ENCODE measurements around the gene BTRC.

The BTRC gene

DNA sequence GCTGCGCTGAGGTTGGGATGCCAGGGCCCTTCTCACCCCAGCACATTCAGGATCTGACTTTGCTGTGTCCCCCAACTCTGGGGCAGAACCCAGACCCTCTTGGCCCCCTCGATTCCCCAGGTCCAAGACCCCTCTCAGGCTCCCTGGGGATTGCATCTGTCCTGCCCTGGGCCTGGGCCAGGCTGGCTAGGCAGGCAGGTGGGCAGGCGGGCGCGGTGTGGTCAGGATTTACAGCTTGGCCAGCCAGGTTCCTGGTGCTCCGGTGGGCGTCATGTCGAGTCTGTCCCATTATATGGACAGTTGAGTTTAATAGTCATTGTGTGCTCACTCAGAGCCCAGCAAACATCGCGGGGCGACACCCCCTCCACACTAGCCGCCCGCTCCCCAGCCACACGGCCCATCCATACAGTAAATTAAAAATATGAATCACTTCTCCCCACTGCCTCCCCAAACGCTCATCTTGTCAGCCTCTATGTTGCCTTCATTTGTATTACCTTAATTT, 210.6 kb downstream of the BTRC start:
- no peak for DNase-seq
- no peaks in the 10 kb centered on the region for H3K79me2 ChIP-seq (ENCODE audit: control insufficient read depth, insufficient read depth, low read length, poor library complexity)
- H2AK5ac ChIP-seq (ENCODE audit: low read length) = no peak overlapping the region
- H3K14ac ChIP-seq (ENCODE audit: low read length) = no peak overlapping the region
- peaks cover 3% of the 10 kb centered on the region for H3K9me3 ChIP-seq (ENCODE audit: insufficient read depth, low read depth, low read length)
- no peak overlapping the region for H3K4me2 ChIP-seq (ENCODE audit: low read length)
- H3K4me1 ChIP-seq (ENCODE audit: control insufficient read depth in 1 of 2, insufficient read depth in 2 of 2, low read length in 2 of 2) = peaks cover 0 to 6% of the 10 kb centered on the region in 2 experiments
- no peak overlapping the region for H2AFZ ChIP-seq (ENCODE audit: insufficient read depth, low read length, poor library complexity)
- no peak overlapping the region for H2BK5ac ChIP-seq (ENCODE audit: low read depth, low read length, poor library complexity)
- no peaks in the 10 kb centered on the region for H3K79me1 ChIP-seq (ENCODE audit: low read length)
- no peak overlapping the region for H3K23ac ChIP-seq (ENCODE audit: low read length)
- WGBS (ENCODE audit: extremely low coverage, insufficient coverage, insufficient read length) = no CpG with 5 or more reads among the region's 15 CpGs
- no peak overlapping the region for H3K4ac ChIP-seq (ENCODE audit: low read depth, low read length)
- no peak overlapping the region for H4K8ac ChIP-seq (ENCODE audit: low read depth, low read length)
- no peak overlapping the region for H3K4me3 ChIP-seq (ENCODE audit: low read depth, low read length)
- H3K18ac ChIP-seq (ENCODE audit: low read length) = no peak overlapping the region
- H3K27ac ChIP-seq (ENCODE audit: low read depth, low read length) = no peak overlapping the region
- H3K36me3 ChIP-seq (ENCODE audit: control insufficient read depth in 1 of 2, insufficient read depth in 2 of 2, low read length in 2 of 2) = no peaks in the 10 kb centered on the region
- peaks cover 13% of the 10 kb centered on the region for H3K27me3 ChIP-seq (ENCODE audit: insufficient read depth, low read length)
- H2BK120ac ChIP-seq (ENCODE audit: insufficient read depth, low read length, poor library complexity) = no peak overlapping the region
- H4K91ac ChIP-seq (ENCODE audit: low read depth, low read length) = no peak overlapping the region
- H4K12ac ChIP-seq (ENCODE audit: low read depth, low read length) = no peak overlapping the region
- H2BK12ac ChIP-seq (ENCODE audit: low read length) = no peak overlapping the region
- H3K9ac ChIP-seq (ENCODE audit: low read length) = no peak overlapping the region

DNA sequence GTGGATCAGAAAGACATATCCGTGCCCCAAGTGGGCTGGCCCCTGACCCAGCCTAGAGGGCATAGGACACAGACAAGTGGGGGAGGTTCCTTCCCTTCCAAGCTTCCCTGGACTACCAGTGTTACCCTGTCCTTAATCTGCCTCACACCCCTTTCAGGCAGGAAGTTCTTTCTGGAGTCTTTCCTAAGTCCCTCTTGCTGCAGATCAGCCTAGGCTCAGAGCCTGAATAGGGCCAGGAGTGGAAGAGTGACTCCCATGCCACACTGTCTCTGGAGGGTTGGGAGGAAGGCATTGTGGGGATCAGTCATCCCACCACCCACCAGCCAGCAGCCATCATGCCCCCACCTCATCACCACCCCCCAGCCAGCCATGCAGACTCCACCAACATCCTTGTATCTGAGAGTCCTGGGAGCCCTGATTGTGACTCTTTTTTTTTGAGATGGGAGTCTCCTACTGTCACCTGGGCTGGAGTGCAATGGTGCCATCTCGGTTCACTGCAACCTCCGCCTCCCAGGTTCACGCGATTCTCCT, 211.5 kb downstream of the BTRC start:
- WGBS (ENCODE audit: extremely low coverage, insufficient coverage, insufficient read length) = no CpG with 5 or more reads among the region's 5 CpGs
- no peaks in the 10 kb centered on the region for H3K79me1 ChIP-seq (ENCODE audit: low read length)
- H3K4ac ChIP-seq (ENCODE audit: low read depth, low read length) = no peak overlapping the region
- no peak overlapping the region for H3K18ac ChIP-seq (ENCODE audit: low read length)
- no peak overlapping the region for H2BK12ac ChIP-seq (ENCODE audit: low read length)
- no peak overlapping the region for H2BK5ac ChIP-seq (ENCODE audit: low read depth, low read length, poor library complexity)
- H3K27ac ChIP-seq (ENCODE audit: low read depth, low read length) = no peak overlapping the region
- H3K4me3 ChIP-seq (ENCODE audit: low read depth, low read length) = no peak overlapping the region
- peaks cover 13% of the 10 kb centered on the region for H3K27me3 ChIP-seq (ENCODE audit: insufficient read depth, low read length)
- no peak overlapping the region for H2AFZ ChIP-seq (ENCODE audit: insufficient read depth, low read length, poor library complexity)
- no peak overlapping the region for H3K14ac ChIP-seq (ENCODE audit: low read length)
- H4K12ac ChIP-seq (ENCODE audit: low read depth, low read length) = no peak overlapping the region
- H3K36me3 ChIP-seq (ENCODE audit: control insufficient read depth in 1 of 2, insufficient read depth in 2 of 2, low read length in 2 of 2) = no peaks in the 10 kb centered on the region
- peaks cover 3% of the 10 kb centered on the region for H3K9me3 ChIP-seq (ENCODE audit: insufficient read depth, low read depth, low read length)
- H4K91ac ChIP-seq (ENCODE audit: low read depth, low read length) = no peak overlapping the region
- H2AK5ac ChIP-seq (ENCODE audit: low read length) = no peak overlapping the region
- peaks cover 2% of the 10 kb centered on the region for H3K79me2 ChIP-seq (ENCODE audit: control insufficient read depth, insufficient read depth, low read length, poor library complexity)
- peaks cover 0 to 9% of the 10 kb centered on the region in 2 experiments for H3K4me1 ChIP-seq (ENCODE audit: control insufficient read depth in 1 of 2, insufficient read depth in 2 of 2, low read length in 2 of 2)
- H2BK120ac ChIP-seq (ENCODE audit: insufficient read depth, low read length, poor library complexity) = no peak overlapping the region
- no peak overlapping the region for H3K9ac ChIP-seq (ENCODE audit: low read length)
- H4K8ac ChIP-seq (ENCODE audit: low read depth, low read length) = no peak overlapping the region
- no peak overlapping the region for H3K23ac ChIP-seq (ENCODE audit: low read length)
- no peak for DNase-seq
- no peak overlapping the region for H3K4me2 ChIP-seq (ENCODE audit: low read length)

DNA sequence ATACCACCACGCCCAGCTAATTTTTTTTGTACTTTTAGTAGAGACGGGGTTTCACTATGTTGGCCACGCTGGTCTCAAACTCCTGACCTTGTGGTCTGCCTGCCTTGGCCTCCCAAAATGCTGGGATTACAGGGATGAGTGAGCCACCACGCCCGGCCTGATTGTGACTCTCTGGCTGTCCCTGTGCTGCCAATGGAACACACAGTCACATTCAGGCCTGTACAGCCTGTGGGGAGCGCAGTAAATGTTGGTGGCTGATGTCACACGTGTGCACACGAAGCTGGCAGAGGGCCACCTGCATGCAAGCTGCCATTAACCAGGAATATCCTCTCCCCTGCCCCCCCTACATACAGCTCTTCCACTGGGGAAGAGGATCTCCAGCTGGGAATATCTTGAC, 212.0 kb downstream of the BTRC start:
- Histone ChIP-seq H3K23ac (ENCODE audit: low read length) (no peak overlapping the region), H3K27me3 (ENCODE audit: insufficient read depth, low read length) (peaks cover 13% of the 10 kb centered on the region), H3K9ac (ENCODE audit: low read length) (no peak overlapping the region), H3K14ac (ENCODE audit: low read length) (no peak overlapping the region), H4K91ac (ENCODE audit: low read depth, low read length) (no peak overlapping the region), H3K9me3 (ENCODE audit: insufficient read depth, low read depth, low read length) (peaks cover 3% of the 10 kb centered on the region), H2BK120ac (ENCODE audit: insufficient read depth, low read length, poor library complexity) (no peak overlapping the region), H3K4me2 (ENCODE audit: low read length) (no peak overlapping the region), H3K27ac (ENCODE audit: low read depth, low read length) (no peak overlapping the region), H3K36me3 (ENCODE audit: control insufficient read depth in 1 of 2, insufficient read depth in 2 of 2, low read length in 2 of 2) (no peaks in the 10 kb centered on the region), H4K12ac (ENCODE audit: low read depth, low read length) (no peak overlapping the region), H3K79me1 (ENCODE audit: low read length) (no peaks in the 10 kb centered on the region), H4K8ac (ENCODE audit: low read depth, low read length) (no peak overlapping the region), H3K4me1 (ENCODE audit: control insufficient read depth in 1 of 2, insufficient read depth in 2 of 2, low read length in 2 of 2) (peaks cover 0 to 10% of the 10 kb centered on the region in 2 experiments), H3K4me3 (ENCODE audit: low read depth, low read length) (no peak overlapping the region), H2AK5ac (ENCODE audit: low read length) (no peak overlapping the region), H3K79me2 (ENCODE audit: control insufficient read depth, insufficient read depth, low read length, poor library complexity) (peaks cover 2% of the 10 kb centered on the region), H2BK5ac (ENCODE audit: low read depth, low read length, poor library complexity) (no peak overlapping the region), H3K4ac (ENCODE audit: low read depth, low read length) (no peak overlapping the region), H3K18ac (ENCODE audit: low read length) (no peak overlapping the region), H2BK12ac (ENCODE audit: low read length) (no peak overlapping the region), H2AFZ (ENCODE audit: insufficient read depth, low read length, poor library complexity) (no peak overlapping the region)
- no peak for DNase-seq
- WGBS (ENCODE audit: extremely low coverage, insufficient coverage, insufficient read length) = no CpG with 5 or more reads among the region's 8 CpGs

DNA sequence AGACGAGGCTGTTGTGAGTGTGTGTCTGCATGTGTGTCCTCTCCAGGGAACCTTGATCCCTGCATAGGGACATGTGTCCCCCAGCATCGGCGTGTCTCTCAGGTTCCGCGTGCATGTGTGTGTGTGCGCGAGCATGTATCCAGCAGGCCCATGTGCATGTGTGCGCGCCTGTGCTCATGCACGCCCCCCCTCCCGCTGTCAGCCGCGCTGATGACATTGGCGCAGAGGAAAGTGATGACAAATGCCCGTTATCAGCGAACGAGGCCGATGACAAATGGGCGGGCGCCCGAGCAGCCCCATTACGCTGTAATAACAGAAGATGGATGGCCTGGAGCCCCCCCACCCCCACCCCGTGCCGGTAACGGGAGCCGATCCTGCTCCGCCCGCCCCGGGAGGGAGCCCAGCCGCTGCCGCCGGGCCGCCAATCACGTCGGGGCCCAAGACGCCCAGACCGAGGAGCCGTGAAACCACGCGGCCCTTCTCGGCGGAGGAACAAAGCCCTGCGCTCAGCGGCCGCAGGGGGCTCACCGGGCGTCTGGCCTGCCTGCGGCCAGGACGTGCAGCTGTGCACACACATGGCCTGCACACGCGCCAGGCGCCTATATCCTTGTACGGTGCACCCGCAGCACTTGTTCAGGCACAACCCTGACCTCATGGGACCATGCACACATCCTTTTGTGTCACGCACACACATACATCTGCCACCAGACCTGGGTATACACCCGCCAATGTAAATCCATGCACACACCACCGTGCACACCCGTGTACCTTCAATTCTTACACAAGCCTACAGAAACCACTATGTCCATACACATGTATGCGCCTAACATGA, 212.6 kb downstream of the BTRC start:
- no peak overlapping the region for H3K9ac ChIP-seq (ENCODE audit: low read length)
- H3K79me2 ChIP-seq (ENCODE audit: control insufficient read depth, insufficient read depth, low read length, poor library complexity) = peaks cover 2% of the 10 kb centered on the region
- H3K4me2 ChIP-seq (ENCODE audit: low read length) = no peak overlapping the region
- no peak overlapping the region for H2BK12ac ChIP-seq (ENCODE audit: low read length)
- H3K14ac ChIP-seq (ENCODE audit: low read length) = no peak overlapping the region
- no CpG with 5 or more reads among the region's 59 CpGs for WGBS (ENCODE audit: extremely low coverage, insufficient coverage, insufficient read length)
- no peak overlapping the region for H2AFZ ChIP-seq (ENCODE audit: insufficient read depth, low read length, poor library complexity)
- H3K18ac ChIP-seq (ENCODE audit: low read length) = no peak overlapping the region
- DNase-seq = peak in 1 of 2 donors; percentile 10
- no peak overlapping the region for H2BK5ac ChIP-seq (ENCODE audit: low read depth, low read length, poor library complexity)
- H3K4ac ChIP-seq (ENCODE audit: low read depth, low read length) = no peak overlapping the region
- no peak overlapping the region for H4K8ac ChIP-seq (ENCODE audit: low read depth, low read length)
- no peak overlapping the region for H3K23ac ChIP-seq (ENCODE audit: low read length)
- H3K27ac ChIP-seq (ENCODE audit: low read depth, low read length) = no peak overlapping the region
- peaks cover 1% of the 10 kb centered on the region for H3K9me3 ChIP-seq (ENCODE audit: insufficient read depth, low read depth, low read length)
- no peak overlapping the region for H2BK120ac ChIP-seq (ENCODE audit: insufficient read depth, low read length, poor library complexity)
- peaks cover 13% of the 10 kb centered on the region for H3K27me3 ChIP-seq (ENCODE audit: insufficient read depth, low read length)
- H3K4me1 ChIP-seq (ENCODE audit: control insufficient read depth in 1 of 2, insufficient read depth in 2 of 2, low read length in 2 of 2) = peaks cover 0 to 10% of the 10 kb centered on the region in 2 experiments
- H3K79me1 ChIP-seq (ENCODE audit: low read length) = no peaks in the 10 kb centered on the region
- no peak overlapping the region for H2AK5ac ChIP-seq (ENCODE audit: low read length)
- H4K91ac ChIP-seq (ENCODE audit: low read depth, low read length) = no peak overlapping the region
- H3K4me3 ChIP-seq (ENCODE audit: low read depth, low read length) = peak overlapping the region; percentile 13
- no peak overlapping the region for H4K12ac ChIP-seq (ENCODE audit: low read depth, low read length)
- H3K36me3 ChIP-seq (ENCODE audit: control insufficient read depth in 1 of 2, insufficient read depth in 2 of 2, low read length in 2 of 2) = no peaks in the 10 kb centered on the region

Data from trophoblast cell (in vitro differentiated cells and primary cell).